IMR-90 (cell line): ENCODE results near the gene SPATA21. TPM values are rescaled to one million over a fixed set of nuclear protein-coding genes. Genes with fewer than 3 reads are reported as not detected.

ENCODE experiments used
- ATAC-seq: fragments of 200-7000 bp; cut with Tn5 transposase; 2 replicates; pipeline ENCODE4 v1.9.1; 2020; ENCODE audit warnings: low read depth, mild to moderate bottlenecking, moderate library complexity
- BruUV-seq: library from RNA; stranded (reverse); fragments of 400-500 nt; replicated peaks from 2 replicates; lab custom pipeline; 2021; lab: Mats Ljungman, UMichigan
- CTCF ChIA-PET: fragments of 300-600 bp; formaldehyde crosslinking; extraction: SDS; loops from one replicate; lab custom pipeline; 2021; ENCODE audit warnings: antibody characterized with exemption; lab: Yijun Ruan, JAX
- POLR2A ChIA-PET: fragments of 300-600 bp; sonication (Branson Sonifier 250); formaldehyde crosslinking; loops from one replicate; lab custom pipeline; 2022; ENCODE audit warnings: antibody characterized with exemption; ENCODE audit not compliant: unreplicated experiment; lab: Charles Lee
- DNase-seq: peaks from one replicate; pipeline ENCODE4 v3.0.0; 2013
- H2AFZ ChIP-seq: replicated peaks from 2 replicates; pipeline ENCODE3; 2013; ENCODE audit warnings: low read length, mild to moderate bottlenecking; ENCODE audit not compliant: poor library complexity
- H2AK5ac ChIP-seq: 2 replicates; pipeline ENCODE4 v1.6.1; 2013; ENCODE audit warnings: low read depth, low read length, inconsistent platforms
- H2AK9ac ChIP-seq: replicated peaks from 2 replicates; pipeline ENCODE3; 2013; ENCODE audit warnings: mild to moderate bottlenecking, low read depth, low read length, moderate library complexity; ENCODE audit not compliant: poor library complexity
- H2BK120ac ChIP-seq: 2 replicates; pipeline ENCODE4 v1.6.1; 2013; ENCODE audit warnings: low read depth, low read length, inconsistent platforms
- H2BK15ac ChIP-seq: 3 replicates; pipeline ENCODE4 v1.6.1; 2013; ENCODE audit warnings: low read depth, low read length, inconsistent platforms
- H2BK20ac ChIP-seq: 2 replicates; pipeline ENCODE4 v1.6.1; 2013; ENCODE audit warnings: low read depth, mild to moderate bottlenecking, inconsistent platforms, low read length, moderate library complexity
- H2BK5ac ChIP-seq: 2 replicates; pipeline ENCODE4 v1.6.1; 2013; ENCODE audit warnings: mild to moderate bottlenecking, low read depth, low read length, inconsistent platforms; ENCODE audit not compliant: poor library complexity, severe bottlenecking
- H3K14ac ChIP-seq: replicated peaks from 2 replicates; pipeline ENCODE4 v1.6.1; 2013; ENCODE audit warnings: low read depth, low read length, inconsistent platforms
- H3K18ac ChIP-seq: 2 replicates; pipeline ENCODE4 v1.6.1; 2013; ENCODE audit warnings: low read depth, low read length, control low read depth
- H3K23ac ChIP-seq: 2 replicates; pipeline ENCODE4 v1.6.1; 2013; ENCODE audit warnings: low read depth, low read length, inconsistent platforms
- H3K27ac ChIP-seq: 2 replicates; pipeline ENCODE4 v1.5.1; 2013; ENCODE audit warnings: mild to moderate bottlenecking, control low read depth, low read length; ENCODE audit not compliant: insufficient read depth
- H3K27me3 ChIP-seq: 2 replicates; pipeline ENCODE4 v1.6.1; 2013; ENCODE audit warnings: low read length; ENCODE audit not compliant: control insufficient read depth, insufficient read depth
- H3K36me3 ChIP-seq: 2 replicates; pipeline ENCODE4 v1.6.1; 2013; ENCODE audit warnings: low read length, mixed read lengths; ENCODE audit not compliant: control insufficient read depth, insufficient read depth
- H3K4ac ChIP-seq: 2 replicates; pipeline ENCODE4 v1.6.1; 2013; ENCODE audit warnings: low read depth, low read length, inconsistent platforms
- H3K4me1 ChIP-seq: 2 replicates; pipeline ENCODE4 v1.6.1; 2013; ENCODE audit warnings: low read length, mixed read lengths; ENCODE audit not compliant: control insufficient read depth, insufficient read depth
- H3K4me2 ChIP-seq: 2 replicates; pipeline ENCODE4 v1.6.1; 2013; ENCODE audit warnings: low read depth, mild to moderate bottlenecking, control low read depth, low read length, moderate library complexity
- H3K4me3 ChIP-seq: 2 replicates; pipeline ENCODE4 v1.5.1; 2013; ENCODE audit warnings: low read depth, mild to moderate bottlenecking, control low read depth, low read length, moderate library complexity; ENCODE audit not compliant: insufficient read depth
- H3K56ac ChIP-seq: 2 replicates; pipeline ENCODE4 v1.6.1; 2013; ENCODE audit warnings: low read length, inconsistent platforms; ENCODE audit not compliant: insufficient read depth; ENCODE audit errors: extremely low read depth
- H3K79me1 ChIP-seq, 2 experiments: 2 replicates each; pipeline ENCODE4 v1.6.1; 2013; ENCODE audit warnings: low read length in 2 of 2, inconsistent platforms in 1 of 2, low read depth in 1 of 2
- H3K9ac ChIP-seq: 2 replicates; pipeline ENCODE4 v1.6.1; 2013; ENCODE audit warnings: low read depth, low read length, control low read depth
- H3K9me1 ChIP-seq: 2 replicates; pipeline ENCODE4 v1.6.1; 2013; ENCODE audit warnings: low read length, inconsistent platforms; ENCODE audit not compliant: insufficient read depth
- H3K9me3 ChIP-seq: 2 replicates; pipeline ENCODE4 v1.6.1; 2013; ENCODE audit warnings: low read length; ENCODE audit not compliant: control insufficient read depth, insufficient read depth
- H4K20me1 ChIP-seq: 2 replicates; pipeline ENCODE4 v1.6.1; 2013; ENCODE audit warnings: low read length, inconsistent platforms; ENCODE audit not compliant: insufficient read depth
- H4K5ac ChIP-seq: 2 replicates; pipeline ENCODE4 v1.6.1; 2013; ENCODE audit warnings: mild to moderate bottlenecking, low read depth, low read length, control low read depth
- H4K8ac ChIP-seq, 2 experiments: 2 replicates each; pipeline ENCODE4 v1.6.1; 2013; ENCODE audit warnings: low read depth in 2 of 2, low read length in 2 of 2, control low read depth in 1 of 2, inconsistent platforms in 1 of 2
- H4K91ac ChIP-seq: 2 replicates; pipeline ENCODE4 v1.6.1; 2013; ENCODE audit warnings: low read depth, low read length, inconsistent platforms; ENCODE audit not compliant: insufficient read depth
- BHLHE40 ChIP-seq: fragments of 150-350 bp; IDR thresholded peaks from 2 replicates; pipeline ENCODE4 v1.6.1; 2016; ENCODE audit warnings: mild to moderate bottlenecking, low read depth, low read length
- CEBPB ChIP-seq: IDR thresholded peaks from 2 replicates; pipeline ENCODE4 v1.6.1; 2012; ENCODE audit warnings: low read depth, low read length, improper control_type of control experiment
- FOS ChIP-seq: fragments of 150-350 bp; IDR thresholded peaks from 2 replicates; pipeline ENCODE4 v1.6.1; 2016; ENCODE audit warnings: low read depth, low read length
- MAFK ChIP-seq: IDR thresholded peaks from 2 replicates; pipeline ENCODE4 v1.6.1; 2012; ENCODE audit warnings: low read depth, low read length, improper control_type of control experiment
- RAD21 ChIP-seq: IDR thresholded peaks from 2 replicates; pipeline ENCODE4 v1.6.1; 2012; ENCODE audit warnings: low read length, improper control_type of control experiment
- WGBS, 2 experiments: methylation state at CpG; one replicate each; pipeline versions ENCODE4 v1.1.5 to v1.1.7; 2013; ENCODE audit warnings: missing lambda C conversion rate in 2 of 2; ENCODE audit not compliant: insufficient read length in 1 of 2; ENCODE audit errors: extremely low coverage in 2 of 2; 5-methylcytosine and 5-hydroxymethylcytosine counted together
- dilution Hi-C: fragments of 300-500 bp; cut with HindIII; formaldehyde crosslinking; loops from one replicate; pipeline ENCODE4 v1.14.3; 2018; ENCODE audit warnings: low sequenced_read_pairs; ENCODE audit not compliant: unreplicated experiment
- in situ Hi-C: fragments of 300-500 bp; cut with MboI; formaldehyde crosslinking; loops from 3 replicates; pipeline ENCODE4 v1.14.3; 2019; ENCODE audit warnings: low sequenced_read_pairs, inconsistent platforms, mixed read lengths
- intact Hi-C: fragments of 100-400 bp; cut with micrococcal nuclease; formaldehyde crosslinking; loops from 2 replicates; pipeline ENCODE4 v1.10.0; 2022
- polyA plus RNA-seq, 3 experiments: library from polyadenylated mRNA; depleted of rRNA; stranded (reverse); fragments of >200 nt; gene quantifications; 2 replicates each; pipeline ENCODE4 v1.2.3, GENCODE V29; 2012; ENCODE audit warnings: low replicate concordance in 1 of 3
- total RNA-seq: library from RNA; depleted of rRNA; stranded (reverse); fragments of >200 nt; gene quantifications from 2 replicates; pipeline ENCODE4 v1.2.3, GENCODE V29; 2012

Gene SPATA21
- total and polyA plus RNA-seq, 2 of the 4 experiments (the other 2 are of a cell fraction) = not detected

DNA sequence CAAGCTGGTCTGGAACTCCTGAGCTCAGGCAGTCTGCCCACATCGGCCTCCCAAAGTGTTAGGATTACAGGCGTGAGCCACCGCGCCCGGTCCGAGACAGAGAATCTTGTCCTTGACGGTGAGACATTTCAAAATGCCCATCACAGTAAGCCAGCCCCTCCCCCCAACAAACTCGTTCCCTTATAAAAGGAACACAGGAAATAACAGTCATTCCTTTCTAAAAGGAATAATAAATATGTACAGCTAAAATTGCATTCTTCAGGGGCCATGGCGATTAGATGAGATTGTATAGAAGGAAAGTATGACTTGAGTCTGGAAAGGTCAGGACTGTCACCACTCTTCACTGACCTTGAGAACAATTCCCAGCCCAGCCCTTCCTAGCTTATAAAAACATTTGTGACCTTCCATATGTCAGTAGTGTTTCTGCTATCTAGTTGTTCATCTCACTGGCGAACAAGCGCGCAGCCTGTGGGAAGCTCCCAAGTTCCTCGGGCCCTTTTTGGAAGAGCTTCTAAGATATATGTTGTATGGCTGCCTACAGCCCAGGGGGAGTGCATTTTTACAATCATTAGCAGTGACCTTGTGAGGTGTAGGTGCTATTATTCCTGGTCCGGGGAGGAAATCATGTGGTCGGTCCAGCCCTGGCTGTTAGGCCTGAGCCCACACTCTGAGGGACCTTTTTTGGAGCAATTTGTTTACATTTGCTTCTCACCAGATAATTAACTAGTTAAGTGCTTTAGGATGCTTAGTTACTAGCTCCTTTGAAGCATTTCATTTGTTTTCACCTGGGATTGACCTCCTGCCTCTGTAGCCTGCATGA is 61.5 kb downstream of the SPATA21 start:
- Histone ChIP-seq H3K79me1 (peaks cover 6 to 52% of the 10 kb centered on the region in 2 experiments), H3K23ac (peak overlapping the region; percentile 92), H2AFZ (no peak overlapping the region), H3K9me3 (no peaks in the 10 kb centered on the region), H3K56ac (peak overlapping the region; percentile 64), H3K18ac (peak overlapping the region; percentile 86), H3K4me2 (peak overlapping the region; percentile 50), H2AK9ac (peak overlapping the region; percentile 84), H3K27ac (peak overlapping the region; percentile 96), H4K8ac (peak overlapping the region; percentile 59 to 96), H4K91ac (peak overlapping the region; percentile 94), H4K20me1 (peaks cover 51% of the 10 kb centered on the region), H3K4ac (peak overlapping the region; percentile 98), H2BK5ac (peak overlapping the region; percentile 93), H3K9me1 (peaks cover 25% of the 10 kb centered on the region), H3K4me3 (no peak overlapping the region), H3K27me3 (no peaks in the 10 kb centered on the region), H3K4me1 (peaks cover 33% of the 10 kb centered on the region), H2BK20ac (peak overlapping the region; percentile 98), H3K9ac (peak overlapping the region; percentile 19), H2BK120ac (peak overlapping the region; percentile 93), H4K5ac (peak overlapping the region; percentile 43), H3K14ac (peak overlapping the region; percentile 90), H3K36me3 (no peaks in the 10 kb centered on the region), H2AK5ac (peak overlapping the region; percentile 98), H2BK15ac (peak overlapping the region; percentile 91; the same call in 2 of the 3 replicates)
- CTCF ChIA-PET = interaction anchor here (1.0 to 1.1 kb wide), 2 partner anchors 11 to 18 kb away, joined by 3 read pairs; no protein-coding TSS in a partner anchor
- TF ChIP-seq MAFK (0 out of 2 replicates have a peak, but pooled peaks have one; percentile 3), FOS (no peak), RAD21 (no peak), CEBPB (no peak), BHLHE40 (peak; percentile 3; the same call in 1 of the 2 replicates)
- dilution Hi-C loops (no loop called here), in situ Hi-C loops (no loop called here), intact Hi-C loops (no loop called here)
- WGBS, 2 experiments = 37% methylated on average over 5 of the region's 15 CpGs; no CpG with 5 or more reads in 1 of the 2 experiments
- DNase-seq (peak; percentile 78), ATAC-seq (peak; percentile 70)
- POLR2A ChIA-PET = interaction anchor here (0.8 kb wide), 1 partner anchor 10 kb away, joined by 3 read pairs; no protein-coding TSS in a partner anchor
- BruUV-seq = no TSS peak
